ENCODE results near the gene PAQR4. TPM values are rescaled to one million over a fixed set of nuclear protein-coding genes. Genes with fewer than 3 reads are reported as not detected.

The PAQR4 gene
- total RNA-seq, 4 donors from 2014 or later = 1.9 to 6.4 (median 4.1) TPM

GRCh38 chr16:2990891-2991290 lies 21.7 kb downstream of the PAQR4 start:
- no peak for ATAC-seq
- Histone ChIP-seq H3K27me3 (peaks cover 57% of the 10 kb centered on the region), H3K36me3 (no peaks in the 10 kb centered on the region), H3K4me3 (no peak overlapping the region), H3K4me1 (peaks cover 0 to 3% (median 0%) of the 10 kb centered on the region in 3 donors), H3K9me3 (no peaks in the 10 kb centered on the region), H3K27ac (no peak overlapping the region)
- TF ChIP-seq, protein P1, sequence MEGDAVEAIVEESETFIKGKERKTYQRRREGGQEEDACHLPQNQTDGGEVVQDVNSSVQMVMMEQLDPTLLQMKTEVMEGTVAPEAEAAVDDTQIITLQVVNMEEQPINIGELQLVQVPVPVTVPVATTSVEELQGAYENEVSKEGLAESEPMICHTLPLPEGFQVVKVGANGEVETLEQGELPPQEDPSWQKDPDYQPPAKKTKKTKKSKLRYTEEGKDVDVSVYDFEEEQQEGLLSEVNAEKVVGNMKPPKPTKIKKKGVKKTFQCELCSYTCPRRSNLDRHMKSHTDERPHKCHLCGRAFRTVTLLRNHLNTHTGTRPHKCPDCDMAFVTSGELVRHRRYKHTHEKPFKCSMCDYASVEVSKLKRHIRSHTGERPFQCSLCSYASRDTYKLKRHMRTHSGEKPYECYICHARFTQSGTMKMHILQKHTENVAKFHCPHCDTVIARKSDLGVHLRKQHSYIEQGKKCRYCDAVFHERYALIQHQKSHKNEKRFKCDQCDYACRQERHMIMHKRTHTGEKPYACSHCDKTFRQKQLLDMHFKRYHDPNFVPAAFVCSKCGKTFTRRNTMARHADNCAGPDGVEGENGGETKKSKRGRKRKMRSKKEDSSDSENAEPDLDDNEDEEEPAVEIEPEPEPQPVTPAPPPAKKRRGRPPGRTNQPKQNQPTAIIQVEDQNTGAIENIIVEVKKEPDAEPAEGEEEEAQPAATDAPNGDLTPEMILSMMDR (IDR thresholded peaks at IDR 0.05) = no peak
- TF ChIP-seq POLR2A (IDR thresholded peaks at IDR 0.05) (no peak), POLR2AphosphoS5 (IDR thresholded peaks at IDR 0.05) (no peak), EP300 (IDR thresholded peaks at IDR 0.05) (no peak)
- WGBS, 2 donors (ENCODE audit: low coverage in 1 of 2) = no CpG with 5 or more reads among the region's 10 CpGs

- Histone ChIP-seq H3K4me3 (no peak overlapping the region), H3K9me3 (no peaks in the 10 kb centered on the region), H3K36me3 (no peaks in the 10 kb centered on the region), H3K27me3 (peaks cover 63% of the 10 kb centered on the region), H3K27ac (no peak overlapping the region), H3K4me1 (no peaks in the 10 kb centered on the region)
- TF ChIP-seq EP300 (IDR thresholded peaks at IDR 0.05) (no peak), POLR2AphosphoS5 (IDR thresholded peaks at IDR 0.05) (no peak), POLR2A (IDR thresholded peaks at IDR 0.05) (no peak)
- TF ChIP-seq, protein P1 (IDR thresholded peaks at IDR 0.05) = no peak
- no peak for ATAC-seq
- 82% methylated on average over 5 of the region's 12 CpGs; no CpG with 5 or more reads in 1 of the 2 donors for WGBS, 2 donors (ENCODE audit: low coverage in 1 of 2)
Measured at GRCh38 chr16:2991566-2992261, 22.6 kb downstream of the PAQR4 start.

GRCh38 chr16:2992383-2993081 lies 23.4 kb downstream of the PAQR4 start:
- Histone ChIP-seq H3K36me3 (no peaks in the 10 kb centered on the region), H3K4me3 (no peak overlapping the region), H3K27me3 (peaks cover 62% of the 10 kb centered on the region), H3K4me1 (no peaks in the 10 kb centered on the region), H3K27ac (no peak overlapping the region), H3K9me3 (no peaks in the 10 kb centered on the region)
- TF ChIP-seq, protein P1 (IDR thresholded peaks at IDR 0.05) = no peak
- TF ChIP-seq POLR2A (IDR thresholded peaks at IDR 0.05) = no peak
- no peak for TF ChIP-seq POLR2AphosphoS5 (IDR thresholded peaks at IDR 0.05)
- no peak for TF ChIP-seq EP300 (IDR thresholded peaks at IDR 0.05)
- 61% methylated on average over 7 of the region's 14 CpGs; no CpG with 5 or more reads in 1 of the 2 donors for WGBS, 2 donors (ENCODE audit: low coverage in 1 of 2)
- no peak for ATAC-seq

- no peaks in the 10 kb centered on the region for H3K9me3 ChIP-seq
- H3K27ac ChIP-seq = no peak overlapping the region
- ATAC-seq = no peak
- TF ChIP-seq POLR2AphosphoS5 (IDR thresholded peaks at IDR 0.05) (no peak), EP300 (IDR thresholded peaks at IDR 0.05) (no peak), POLR2A (IDR thresholded peaks at IDR 0.05) (no peak)
- TF ChIP-seq, protein P1 (IDR thresholded peaks at IDR 0.05) = no peak
- no peak overlapping the region for H3K4me3 ChIP-seq
- H3K36me3 ChIP-seq = no peaks in the 10 kb centered on the region
- peaks cover 60% of the 10 kb centered on the region for H3K27me3 ChIP-seq
- WGBS, 2 donors (ENCODE audit: low coverage in 1 of 2) = no CpG with 5 or more reads among the region's 13 CpGs
- no peaks in the 10 kb centered on the region for H3K4me1 ChIP-seq
Measured at GRCh38 chr16:2996298-2996697, 27.1 kb downstream of the PAQR4 start.

Data from gastroesophageal sphincter (tissue), 4 donors.